Stimulated activated CD8-positive, alpha-beta memory T cell treated with anti-CD3 and anti-CD28 coated beads, Interleukin-7, amount 100 ng/mL, for 48 hours (primary cell): Measurements from ENCODE around the gene ADARB1.

Source experiments
- DNase-seq, 2 donors: peaks; one replicate each; pipeline ENCODE4 v3.0.0-alpha.2; 2020; ENCODE audit warnings: low read depth in 1 of 2; ENCODE audit errors: extremely low read depth in 1 of 2

Gene ADARB1

DNA sequence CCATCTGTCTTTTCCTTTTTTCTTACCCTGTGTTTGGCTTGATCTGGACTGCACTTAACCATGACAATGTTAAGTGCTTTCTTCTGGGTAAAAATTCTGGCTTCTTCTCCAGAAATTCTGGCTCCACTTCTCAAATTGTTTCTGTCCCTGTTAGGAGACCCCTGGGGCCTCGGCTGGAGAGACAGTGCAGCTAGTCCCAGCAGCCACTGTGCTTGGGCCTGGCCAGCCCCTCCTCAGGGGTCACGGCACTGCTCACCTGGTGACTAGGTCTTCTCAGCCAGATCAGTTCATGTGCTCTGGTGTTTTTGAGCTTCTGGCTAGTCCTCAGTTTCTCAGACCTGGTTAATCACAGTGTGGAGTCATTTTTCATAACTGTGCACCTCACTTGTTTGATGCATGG lies 72.4 kb downstream of the ADARB1 start:
- DNase-seq, result no peak

DNA sequence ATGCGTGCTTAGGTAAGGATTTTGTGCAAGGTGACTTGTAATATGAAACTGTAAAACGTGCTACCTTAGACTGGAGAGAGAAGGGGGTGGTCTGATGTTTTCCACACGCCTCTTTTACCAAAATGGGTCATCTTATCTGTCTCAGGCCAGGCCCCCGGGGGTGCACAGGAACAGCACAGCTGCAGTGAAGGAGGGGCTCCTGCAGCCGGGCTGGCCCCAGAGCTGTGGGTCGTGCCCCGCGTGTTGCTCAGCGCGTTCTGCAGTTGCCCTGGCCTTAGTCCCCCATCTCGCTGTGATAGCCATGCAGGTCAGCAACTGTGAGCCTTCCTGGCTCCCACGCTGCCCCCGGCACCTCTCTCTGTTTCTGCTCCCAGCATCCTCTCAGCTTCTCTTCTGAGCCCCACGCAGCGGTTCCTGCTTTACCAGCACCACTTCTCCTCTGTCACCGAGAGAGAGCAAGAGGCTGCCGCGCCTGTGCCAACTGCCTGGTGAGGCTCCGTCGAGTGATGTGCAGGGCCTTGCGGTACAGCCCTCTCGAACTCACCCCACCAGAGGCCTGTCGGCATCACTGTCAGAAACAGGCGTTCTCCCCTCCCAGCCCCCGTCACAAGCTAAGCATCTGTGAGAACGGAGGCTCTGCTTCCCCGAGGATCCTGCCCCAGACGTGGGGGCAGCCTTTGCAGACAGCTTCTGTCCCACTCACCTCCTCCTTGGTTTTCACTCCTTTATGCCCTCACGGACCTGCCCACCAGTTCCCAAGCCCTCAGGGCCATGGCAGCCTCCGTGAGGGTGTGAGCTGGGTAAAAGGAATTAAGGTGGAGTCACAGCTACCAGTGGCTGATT lies 73.3 kb downstream of the ADARB1 start:
- DNase-seq, result no peak

DNA sequence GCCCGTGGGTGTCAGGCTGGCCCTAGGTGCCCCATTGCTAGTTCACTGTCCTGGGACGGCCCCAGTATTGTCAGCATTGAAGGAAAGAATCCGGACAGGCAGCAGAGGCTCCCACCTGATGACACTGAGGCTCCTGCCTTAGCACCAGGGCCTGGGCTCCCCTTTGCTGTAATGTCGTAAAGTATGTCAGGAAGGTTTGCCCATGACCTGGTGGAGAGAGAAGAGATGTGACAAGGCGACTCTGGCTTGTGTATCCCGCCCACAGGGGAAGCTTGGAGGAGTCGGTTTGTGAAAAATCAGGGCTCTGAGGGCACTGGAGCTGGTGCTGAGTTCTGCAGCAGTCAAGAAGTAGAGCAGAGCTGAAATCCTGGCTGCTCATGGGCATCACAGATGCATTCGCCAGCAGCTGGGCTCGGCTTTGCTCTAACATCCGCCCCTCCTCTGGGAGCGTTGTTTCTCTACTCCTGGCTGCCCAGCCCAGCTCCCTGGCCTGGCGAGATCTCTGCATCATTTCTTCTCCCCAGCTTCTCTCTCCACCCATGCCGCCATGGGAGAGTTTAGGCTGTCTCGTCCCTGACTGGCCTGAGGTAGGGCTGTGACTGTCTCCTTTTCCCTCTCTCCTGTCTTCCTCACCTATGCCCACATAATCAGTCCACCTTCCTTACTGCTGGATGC lies 74.1 kb downstream of the ADARB1 start:
- DNase-seq, result no peak

DNA sequence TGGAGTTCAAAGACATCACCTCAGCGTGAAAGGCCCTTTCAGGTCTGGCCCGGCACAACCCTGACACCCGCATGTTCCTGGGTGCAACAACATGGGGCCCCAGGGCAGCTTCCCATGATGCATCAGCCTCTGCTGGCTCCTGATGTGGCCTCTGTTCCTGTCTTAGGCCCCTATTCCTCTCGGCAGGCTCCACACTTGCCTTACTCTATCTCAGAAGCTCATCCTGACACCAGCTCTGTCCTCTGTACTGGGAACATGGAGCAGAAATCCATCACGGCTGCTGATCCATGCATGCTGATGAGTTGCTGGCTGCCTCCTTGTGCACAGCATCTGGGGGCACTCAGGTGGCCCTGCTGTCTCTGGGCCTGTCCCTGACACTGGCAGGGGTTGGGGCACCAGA lies 74.6 kb downstream of the ADARB1 start:
- DNase-seq, result no peak

DNA sequence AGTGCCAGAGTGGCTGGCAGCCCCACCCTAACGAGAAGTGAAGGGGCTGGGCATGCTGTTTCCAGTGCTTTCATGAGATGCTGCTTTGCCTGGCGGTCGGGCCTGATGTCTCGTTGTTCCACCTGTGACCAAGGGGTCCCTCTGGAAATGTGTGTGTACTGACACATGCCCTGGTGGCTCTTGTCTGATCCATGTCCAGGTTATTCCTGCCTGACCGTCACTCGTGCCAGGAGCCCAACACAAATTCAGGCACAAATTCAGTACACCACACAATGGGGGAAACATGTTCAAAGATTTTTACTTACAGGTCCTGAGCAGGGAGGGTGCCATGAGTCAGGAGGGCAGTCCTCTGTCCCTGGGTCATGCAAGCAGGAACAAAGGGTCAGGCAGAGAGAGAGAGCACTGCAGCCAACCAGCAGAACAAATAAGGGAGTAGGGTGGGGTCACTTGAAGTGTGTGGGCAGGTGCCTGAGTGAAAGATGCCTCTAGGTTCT lies 76.3 kb downstream of the ADARB1 start:
- no peak for DNase-seq

DNA sequence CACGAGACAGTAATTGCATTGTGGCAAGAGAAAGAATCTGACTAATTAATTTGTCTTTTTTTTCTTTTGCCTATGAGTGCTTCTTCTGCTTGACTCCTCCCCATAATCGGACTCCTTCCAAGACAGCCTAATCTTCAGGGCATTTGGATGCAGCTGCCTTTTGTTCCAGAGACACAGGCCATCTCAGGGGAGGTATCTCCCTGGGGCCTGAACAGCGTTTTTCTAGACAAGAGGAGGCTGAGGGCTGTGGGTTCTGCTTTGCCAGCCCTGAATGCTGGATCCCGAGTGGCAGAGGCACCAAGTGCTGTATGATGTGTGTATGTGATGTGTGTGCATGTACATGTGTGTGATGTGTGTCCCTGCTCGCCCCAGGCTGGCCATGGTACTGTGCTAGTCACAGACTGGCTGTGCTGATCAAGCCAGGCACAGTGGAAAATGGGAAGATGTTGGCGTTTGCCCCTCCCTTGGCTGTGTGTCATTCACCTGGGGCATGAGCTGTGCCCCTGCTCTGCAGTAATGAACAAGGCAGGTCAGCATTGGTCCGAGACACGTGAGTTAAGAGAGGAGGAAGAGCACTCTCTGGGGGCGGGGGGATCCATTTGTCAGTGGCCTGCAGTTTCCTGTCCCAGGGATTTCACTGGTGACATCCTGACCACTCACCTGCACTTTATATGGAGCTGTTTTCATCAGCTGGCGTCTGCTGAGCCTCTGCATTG lies 77.2 kb downstream of the ADARB1 start:
- DNase-seq, result no peak

DNA sequence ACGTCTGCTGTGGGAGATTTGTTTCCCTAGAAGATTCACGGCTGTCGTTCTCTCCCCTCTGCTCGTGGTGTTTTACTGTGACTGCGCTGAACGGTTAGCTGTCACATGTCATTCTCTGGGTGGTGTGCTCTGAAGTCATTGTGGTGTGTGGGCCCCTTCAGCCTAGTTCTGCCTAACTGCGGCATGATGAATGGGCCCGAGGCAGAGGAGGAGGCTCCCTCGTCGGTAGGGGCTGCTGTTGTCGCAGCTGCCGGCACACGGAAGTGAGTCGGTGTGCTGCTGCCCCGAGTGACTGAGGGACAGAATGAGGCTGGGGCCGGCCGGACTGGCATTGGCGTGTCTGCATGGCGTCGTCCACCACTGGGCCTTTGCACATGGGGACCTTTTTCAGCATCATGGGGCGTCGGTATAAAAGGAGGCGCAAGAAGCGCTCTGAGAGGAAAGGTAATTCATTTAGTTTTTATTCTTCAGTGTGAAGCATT lies 77.9 kb downstream of the ADARB1 start:
- DNase-seq, result peak; percentile 53 to 71

DNA sequence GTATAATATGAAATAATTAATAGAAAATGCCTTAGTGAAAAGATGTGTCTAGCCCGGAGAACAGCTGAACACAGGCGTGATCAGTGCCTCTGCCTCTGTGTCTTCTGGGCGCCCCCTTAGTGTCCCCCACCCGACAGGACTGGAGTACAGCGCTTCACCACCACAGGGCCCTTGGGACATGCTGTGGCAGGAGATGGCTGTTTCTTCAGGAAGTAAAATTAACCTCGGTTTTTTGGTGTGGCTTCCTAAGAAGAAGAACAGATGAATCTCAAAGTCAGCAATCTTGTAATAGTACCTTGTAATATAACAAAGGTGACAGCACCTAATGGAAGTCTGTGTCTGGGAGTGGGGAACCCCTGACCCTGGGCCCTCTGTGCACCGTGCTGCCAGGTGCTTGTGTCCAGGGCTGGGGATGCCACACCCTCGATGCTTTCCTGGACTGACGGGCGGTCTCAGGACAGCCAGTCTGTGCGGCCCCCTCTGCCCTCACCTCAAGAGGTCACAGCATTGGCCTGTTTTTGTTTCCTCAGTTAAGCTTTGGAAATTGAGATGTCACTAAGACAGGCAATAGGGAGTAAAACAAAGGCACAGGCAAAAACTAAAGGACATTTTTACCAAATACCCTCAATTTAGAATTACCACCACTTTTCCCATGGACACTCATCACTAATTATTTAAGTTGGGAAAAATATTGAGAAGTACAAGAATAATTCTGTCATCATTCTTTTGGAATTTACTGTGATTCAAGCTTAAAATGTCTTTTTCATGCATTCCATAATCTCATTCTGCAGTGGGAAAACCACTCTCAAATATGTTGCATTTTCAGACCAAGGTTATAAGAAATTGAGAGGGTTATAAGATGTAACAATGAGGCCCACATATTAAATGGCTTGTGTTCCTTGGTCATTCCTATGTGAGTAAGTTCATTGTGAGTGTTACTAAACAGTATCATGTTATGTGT lies 79.3 kb downstream of the ADARB1 start:
- no peak for DNase-seq

DNA sequence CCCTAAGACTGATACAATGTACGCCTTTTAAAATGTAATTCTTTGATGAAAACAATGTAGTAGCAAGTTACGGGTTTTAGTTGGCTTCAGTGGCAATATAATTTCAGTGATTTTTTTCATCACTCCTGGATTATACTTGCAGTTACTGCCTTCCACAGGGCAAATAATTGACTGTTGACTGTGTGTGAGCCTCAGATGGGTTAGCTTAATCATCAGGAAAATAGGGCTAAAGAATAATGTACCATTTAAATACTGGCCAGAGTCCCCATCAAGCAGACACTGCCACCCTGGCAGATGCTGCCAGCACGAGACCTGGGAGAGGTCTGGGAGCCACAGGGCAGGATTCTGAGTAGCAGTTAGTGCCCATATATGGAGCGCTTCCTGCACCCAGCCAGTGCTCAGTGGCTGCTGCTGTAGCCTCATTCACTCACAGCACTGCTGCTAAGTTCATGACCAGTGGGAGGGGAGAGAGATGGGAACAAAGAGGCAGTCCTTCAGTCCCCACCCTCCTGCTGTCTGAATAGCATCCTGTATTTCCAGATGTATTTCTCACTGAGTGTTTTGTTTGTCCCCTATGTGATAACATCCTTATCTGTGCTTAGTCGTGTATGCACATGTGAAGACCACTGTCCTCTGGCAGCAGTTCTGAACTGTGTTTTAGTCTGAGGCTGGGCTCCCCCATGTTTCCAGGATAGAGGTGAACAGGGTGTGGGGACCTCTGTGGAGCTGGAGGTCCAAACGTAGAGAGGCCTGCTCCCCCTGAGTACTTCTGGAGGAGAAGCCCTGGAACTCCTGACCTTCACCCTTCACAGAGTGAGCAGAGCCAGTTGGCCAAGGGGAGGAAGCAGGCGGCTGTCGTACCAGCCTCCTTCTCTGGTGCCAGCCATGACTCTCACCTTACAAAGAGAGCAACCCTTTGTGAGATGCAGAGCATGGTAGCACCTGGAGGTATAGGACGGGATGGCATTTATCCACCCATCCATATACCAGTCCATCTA lies 80.4 kb downstream of the ADARB1 start:
- no peak for DNase-seq

DNA sequence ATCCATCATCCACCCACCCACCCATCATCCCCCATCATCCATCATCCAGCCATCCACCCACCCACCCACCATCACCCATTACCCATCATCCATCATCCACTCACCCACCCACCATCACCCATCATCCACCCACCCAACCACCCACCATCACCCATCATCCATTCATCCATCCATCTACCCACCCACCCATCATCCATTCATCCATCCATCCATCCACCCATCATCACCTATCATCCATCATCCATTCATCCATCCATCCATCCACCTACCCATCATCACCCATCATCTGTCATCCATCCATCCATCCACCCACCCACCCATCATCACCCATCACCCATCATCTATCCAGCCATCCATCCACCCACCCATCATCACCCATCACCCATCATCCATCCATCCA lies 81.5 kb downstream of the ADARB1 start:
- DNase-seq, result no peak

DNA sequence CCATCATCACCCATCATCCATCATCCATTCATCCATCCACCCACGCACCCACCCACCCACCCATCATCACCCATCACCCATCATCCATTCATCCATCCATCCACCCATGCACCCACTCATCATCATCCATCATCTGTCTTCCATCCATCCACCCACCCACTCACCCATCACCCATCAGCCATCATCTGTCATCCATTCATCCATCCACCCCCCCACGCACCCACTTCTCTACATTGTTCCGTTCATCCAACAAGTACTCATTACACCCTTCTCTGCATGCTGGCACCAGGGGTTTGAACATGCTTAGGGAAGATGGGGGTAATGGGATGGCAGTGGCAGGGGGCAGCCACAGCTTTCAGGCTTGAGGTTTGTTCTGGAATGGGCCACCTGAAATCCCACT lies 82.1 kb downstream of the ADARB1 start:
- DNase-seq, result no peak

DNA sequence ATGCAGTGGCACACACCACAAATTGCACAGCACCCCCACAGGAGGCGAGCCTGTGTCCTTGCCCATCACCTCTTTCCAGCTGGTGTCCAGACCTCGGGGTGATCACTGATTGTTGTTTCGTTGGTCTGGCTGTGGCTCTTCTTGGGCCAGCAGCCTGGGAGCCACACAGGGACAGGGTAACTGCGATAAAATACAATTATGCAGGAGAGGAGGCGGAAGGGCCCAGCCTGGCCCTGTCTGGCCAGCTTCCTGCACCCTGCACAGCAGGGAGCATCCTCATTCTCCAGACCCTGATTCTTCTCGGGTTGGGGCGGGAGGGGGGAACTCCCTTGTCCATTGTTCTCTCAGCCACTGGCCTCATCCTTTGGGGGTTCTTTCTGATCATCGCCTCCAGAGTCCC lies 83.6 kb downstream of the ADARB1 start:
- no peak for DNase-seq

DNA sequence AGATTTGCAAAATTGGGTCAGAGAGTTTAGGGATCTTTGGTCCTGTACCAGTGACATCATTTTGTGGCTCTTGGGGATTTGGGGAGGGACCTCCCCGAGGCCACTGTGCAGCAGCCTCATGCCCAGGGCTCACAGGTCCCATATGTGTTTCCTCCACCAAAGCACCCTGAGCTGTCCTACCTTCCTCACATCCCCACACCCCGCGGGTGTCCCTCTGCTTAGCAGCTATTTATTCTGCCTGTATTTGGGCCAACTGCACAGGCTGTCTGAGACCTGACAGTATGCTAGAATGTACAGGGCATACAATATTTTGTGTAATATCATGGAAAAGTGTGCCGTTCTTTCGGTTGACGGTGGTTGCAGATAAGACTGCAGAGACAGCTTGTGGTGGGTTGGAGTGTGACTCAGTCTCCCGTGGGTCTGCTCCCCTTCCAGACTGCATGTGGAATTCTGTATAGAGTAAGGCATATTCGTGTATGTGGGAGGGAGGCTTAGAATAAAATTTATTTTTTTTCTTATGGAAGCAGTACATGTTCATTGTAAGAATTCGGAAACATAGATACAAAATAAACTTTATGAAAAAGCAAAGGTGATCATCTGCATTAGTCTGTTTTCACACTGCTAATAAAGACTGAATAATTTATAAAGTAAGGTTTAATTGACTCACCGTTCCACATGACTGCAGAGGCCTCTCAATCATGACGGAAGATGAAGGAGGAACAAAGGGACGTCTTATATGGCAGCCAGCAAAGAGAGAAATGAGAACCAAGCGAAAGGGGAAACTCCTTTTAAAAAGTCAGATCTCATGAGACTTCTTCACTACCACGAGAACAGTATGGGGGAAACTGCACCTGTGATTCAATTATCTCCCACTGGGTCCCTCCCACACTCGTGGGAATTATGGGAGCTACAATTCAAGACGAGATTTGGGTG lies 84.4 kb downstream of the ADARB1 start:
- DNase-seq, result no peak

DNA sequence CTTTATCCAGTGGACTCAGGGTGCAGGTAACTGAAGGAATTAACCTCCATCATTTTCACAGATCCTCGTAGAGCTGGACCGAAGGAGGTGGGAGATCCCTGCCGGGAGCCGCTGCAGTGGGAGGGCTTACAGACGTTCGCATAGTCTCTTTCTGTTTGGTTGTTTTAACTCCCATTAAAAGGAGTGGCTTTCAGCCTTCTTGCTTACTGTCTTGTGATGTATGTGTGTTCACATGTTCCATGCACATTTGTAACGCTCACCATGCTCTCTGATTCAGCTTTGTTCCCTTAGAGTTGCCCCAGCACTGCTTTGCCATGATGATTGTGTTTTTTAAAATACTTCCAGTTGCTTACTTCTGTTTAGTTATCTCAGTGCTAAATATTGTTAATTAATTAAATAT lies 85.8 kb downstream of the ADARB1 start:
- DNase-seq, result no peak

DNA sequence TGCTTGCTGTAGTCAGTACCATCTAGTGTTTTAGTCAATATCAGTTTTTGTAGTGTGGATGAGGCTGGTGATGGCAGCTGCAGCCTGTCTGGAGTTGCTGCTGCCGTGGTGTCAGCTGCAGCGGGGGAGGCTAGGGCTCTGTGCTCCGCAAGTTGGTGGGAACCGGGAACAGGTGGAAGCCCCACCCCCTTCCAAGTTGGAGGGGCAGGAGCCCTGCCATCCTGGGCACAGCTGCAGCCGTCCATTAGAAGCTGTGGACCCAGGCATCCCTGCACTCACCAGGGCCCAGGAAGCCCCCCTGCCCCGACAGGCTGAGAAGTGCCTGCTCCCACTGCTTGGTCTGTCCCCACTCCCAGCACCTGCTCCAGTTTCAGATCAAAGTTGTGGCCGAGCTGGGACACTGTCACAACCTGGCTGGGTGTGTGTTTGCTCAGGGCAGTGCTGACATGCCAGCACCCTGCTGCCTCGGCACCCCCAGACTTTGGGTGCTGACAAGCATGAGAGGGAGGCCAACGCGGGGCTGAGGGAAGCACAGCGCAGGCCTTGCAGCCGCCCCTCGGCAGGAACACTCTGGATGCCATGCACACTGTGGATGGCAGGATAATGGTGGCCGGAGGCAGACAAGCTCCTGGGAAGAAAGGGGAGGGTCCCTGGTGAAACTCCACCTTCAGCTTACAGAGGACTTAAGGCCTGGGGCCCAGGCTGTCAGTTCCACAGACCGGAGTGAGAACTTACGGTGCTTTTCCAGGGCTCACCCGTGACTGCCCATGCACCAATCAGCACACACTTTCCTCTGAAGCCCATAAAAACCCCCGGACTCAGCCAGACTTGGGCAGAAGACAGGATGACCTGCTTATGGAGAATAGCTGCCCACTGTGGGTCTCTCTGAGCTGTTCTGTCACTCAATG lies 86.9 kb downstream of the ADARB1 start:
- DNase-seq, result no peak

DNA sequence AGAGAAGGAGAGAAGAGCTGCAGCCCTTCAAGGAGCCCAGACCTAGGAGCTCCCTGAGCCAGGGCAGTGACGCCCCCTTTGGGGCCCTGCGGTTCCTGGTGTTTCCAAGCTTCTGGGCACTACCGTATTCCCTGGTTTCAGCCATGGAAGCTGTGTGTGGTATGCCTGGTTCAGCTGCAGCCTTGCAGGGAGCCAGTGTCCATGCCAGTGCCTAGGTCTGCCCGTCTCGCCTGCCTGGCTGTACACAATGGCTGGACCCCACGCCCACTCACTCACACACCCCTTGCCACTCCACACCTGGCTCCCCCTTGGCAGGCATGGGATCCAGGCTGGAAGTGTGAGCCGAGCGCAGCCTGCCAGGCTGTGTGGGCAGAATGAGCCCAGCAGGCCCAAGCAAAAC lies 87.7 kb downstream of the ADARB1 start:
- DNase-seq, result no peak

DNA sequence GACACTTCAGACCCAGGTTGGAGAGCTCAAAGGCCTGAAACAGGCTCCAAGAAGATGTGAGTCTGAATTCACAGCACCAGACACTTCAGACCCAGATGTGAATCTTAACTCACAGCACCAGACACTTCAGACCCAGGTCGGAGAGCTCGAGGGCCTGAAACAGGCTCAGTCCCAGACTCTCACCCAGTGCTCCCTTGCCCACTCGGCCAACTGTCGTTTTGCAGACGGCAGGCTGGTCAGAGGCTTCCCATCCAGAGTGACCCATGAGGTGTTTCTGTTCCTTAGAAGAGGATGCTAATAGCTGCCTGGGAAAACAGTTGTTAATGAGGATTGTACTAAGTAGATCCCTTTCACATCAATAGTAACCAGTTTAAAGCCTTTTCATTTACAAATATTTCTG lies 88.4 kb downstream of the ADARB1 start:
- DNase-seq, result no peak
